ENCODE data around the gene DEPP1.

DNA sequence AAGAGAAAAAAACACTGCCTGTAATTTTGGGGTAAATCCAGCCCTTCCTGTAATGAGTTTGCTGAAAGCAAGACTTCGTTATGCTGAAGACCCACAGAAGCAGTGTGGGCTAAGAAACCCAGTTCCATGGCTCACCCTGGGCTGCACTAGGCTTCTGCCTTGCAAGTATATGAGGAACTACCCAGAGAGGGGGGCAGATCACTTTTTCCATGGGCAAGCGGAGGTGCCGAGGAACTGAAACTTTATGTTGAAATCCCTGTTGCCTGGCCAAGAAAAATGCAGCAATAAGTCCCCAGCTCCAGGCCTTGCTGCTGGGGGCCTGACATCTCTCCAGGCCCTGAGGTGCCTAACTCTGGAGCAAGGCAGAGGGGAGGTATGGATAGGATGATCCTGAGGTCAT, 10.5 kb downstream of the DEPP1 start:
- no peak for TF ChIP-seq CEBPB (IDR thresholded peaks at IDR 0.05; ENCODE audit: low read depth)
- TF ChIP-seq SIN3A (IDR thresholded peaks at IDR 0.05; ENCODE audit: low read depth), result no peak
- TF ChIP-seq POLR2AphosphoS5 (IDR thresholded peaks at IDR 0.05; ENCODE audit: low read depth, low read length), result no peak
- TF ChIP-seq, protein P1, sequence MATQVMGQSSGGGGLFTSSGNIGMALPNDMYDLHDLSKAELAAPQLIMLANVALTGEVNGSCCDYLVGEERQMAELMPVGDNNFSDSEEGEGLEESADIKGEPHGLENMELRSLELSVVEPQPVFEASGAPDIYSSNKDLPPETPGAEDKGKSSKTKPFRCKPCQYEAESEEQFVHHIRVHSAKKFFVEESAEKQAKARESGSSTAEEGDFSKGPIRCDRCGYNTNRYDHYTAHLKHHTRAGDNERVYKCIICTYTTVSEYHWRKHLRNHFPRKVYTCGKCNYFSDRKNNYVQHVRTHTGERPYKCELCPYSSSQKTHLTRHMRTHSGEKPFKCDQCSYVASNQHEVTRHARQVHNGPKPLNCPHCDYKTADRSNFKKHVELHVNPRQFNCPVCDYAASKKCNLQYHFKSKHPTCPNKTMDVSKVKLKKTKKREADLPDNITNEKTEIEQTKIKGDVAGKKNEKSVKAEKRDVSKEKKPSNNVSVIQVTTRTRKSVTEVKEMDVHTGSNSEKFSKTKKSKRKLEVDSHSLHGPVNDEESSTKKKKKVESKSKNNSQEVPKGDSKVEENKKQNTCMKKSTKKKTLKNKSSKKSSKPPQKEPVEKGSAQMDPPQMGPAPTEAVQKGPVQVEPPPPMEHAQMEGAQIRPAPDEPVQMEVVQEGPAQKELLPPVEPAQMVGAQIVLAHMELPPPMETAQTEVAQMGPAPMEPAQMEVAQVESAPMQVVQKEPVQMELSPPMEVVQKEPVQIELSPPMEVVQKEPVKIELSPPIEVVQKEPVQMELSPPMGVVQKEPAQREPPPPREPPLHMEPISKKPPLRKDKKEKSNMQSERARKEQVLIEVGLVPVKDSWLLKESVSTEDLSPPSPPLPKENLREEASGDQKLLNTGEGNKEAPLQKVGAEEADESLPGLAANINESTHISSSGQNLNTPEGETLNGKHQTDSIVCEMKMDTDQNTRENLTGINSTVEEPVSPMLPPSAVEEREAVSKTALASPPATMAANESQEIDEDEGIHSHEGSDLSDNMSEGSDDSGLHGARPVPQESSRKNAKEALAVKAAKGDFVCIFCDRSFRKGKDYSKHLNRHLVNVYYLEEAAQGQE (IDR thresholded peaks at IDR 0.05; ENCODE audit: low read depth), result no peak
- no peak for TF ChIP-seq POLR2A (IDR thresholded peaks at IDR 0.05; ENCODE audit: borderline replicate concordance, extremely low read depth, insufficient read depth, insufficient read length)
- TF ChIP-seq, protein P2, sequence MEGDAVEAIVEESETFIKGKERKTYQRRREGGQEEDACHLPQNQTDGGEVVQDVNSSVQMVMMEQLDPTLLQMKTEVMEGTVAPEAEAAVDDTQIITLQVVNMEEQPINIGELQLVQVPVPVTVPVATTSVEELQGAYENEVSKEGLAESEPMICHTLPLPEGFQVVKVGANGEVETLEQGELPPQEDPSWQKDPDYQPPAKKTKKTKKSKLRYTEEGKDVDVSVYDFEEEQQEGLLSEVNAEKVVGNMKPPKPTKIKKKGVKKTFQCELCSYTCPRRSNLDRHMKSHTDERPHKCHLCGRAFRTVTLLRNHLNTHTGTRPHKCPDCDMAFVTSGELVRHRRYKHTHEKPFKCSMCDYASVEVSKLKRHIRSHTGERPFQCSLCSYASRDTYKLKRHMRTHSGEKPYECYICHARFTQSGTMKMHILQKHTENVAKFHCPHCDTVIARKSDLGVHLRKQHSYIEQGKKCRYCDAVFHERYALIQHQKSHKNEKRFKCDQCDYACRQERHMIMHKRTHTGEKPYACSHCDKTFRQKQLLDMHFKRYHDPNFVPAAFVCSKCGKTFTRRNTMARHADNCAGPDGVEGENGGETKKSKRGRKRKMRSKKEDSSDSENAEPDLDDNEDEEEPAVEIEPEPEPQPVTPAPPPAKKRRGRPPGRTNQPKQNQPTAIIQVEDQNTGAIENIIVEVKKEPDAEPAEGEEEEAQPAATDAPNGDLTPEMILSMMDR (IDR thresholded peaks at IDR 0.05 in 2 of 3, conservative IDR thresholded peaks at IDR 0.05 in 1 of 3; ENCODE audit: borderline replicate concordance in 1 of 3, insufficient read depth in 1 of 3, low read depth in 2 of 3, low read length in 2 of 3), result no peak
- no peak for TF ChIP-seq EGR1 (IDR thresholded peaks at IDR 0.05; ENCODE audit: low read depth)
- no peak for TF ChIP-seq EZH2phosphoT487 (IDR thresholded peaks at IDR 0.05; ENCODE audit: borderline replicate concordance)
